Loucy (cell line): ENCODE results near the gene NRG2.

Source experiments
- H2AFZ ChIP-seq: fragments of 200-600 bp; sonication (generic); 2 replicates; pipeline ENCODE4 v1.6.0; 2016; ENCODE audit warnings: antibody characterized with exemption, mild to moderate bottlenecking, low read length, moderate library complexity
- H3F3A ChIP-seq: fragments of 200-600 bp; 2 replicates; pipeline ENCODE4 v1.6.0; 2016; ENCODE audit warnings: antibody characterized with exemption, low read depth, mild to moderate bottlenecking
- H3K27me3 ChIP-seq: fragments of 200-600 bp; sonication (generic); 2 replicates; pipeline ENCODE4 v1.6.1; 2014; ENCODE audit warnings: low read length, mild to moderate bottlenecking; ENCODE audit not compliant: insufficient read depth, poor library complexity, severe bottlenecking
- H3K36me3 ChIP-seq: fragments of 200-600 bp; sonication (generic); 2 replicates; pipeline ENCODE4 v1.6.1; 2016; ENCODE audit warnings: low read length; ENCODE audit not compliant: insufficient read depth
- H3K4me1 ChIP-seq: fragments of 200-600 bp; sonication (generic); 2 replicates; pipeline ENCODE4 v1.5.1; 2014; ENCODE audit warnings: low read length, mild to moderate bottlenecking; ENCODE audit not compliant: insufficient read depth, poor library complexity, severe bottlenecking
- H3K4me2 ChIP-seq: fragments of 200-600 bp; sonication (generic); 2 replicates; pipeline ENCODE4 v1.6.0; 2014; ENCODE audit warnings: antibody characterized with exemption, low read length, low read depth, mild to moderate bottlenecking; ENCODE audit not compliant: poor library complexity, severe bottlenecking
- H3K4me3 ChIP-seq: fragments of 200-600 bp; sonication (generic); 2 replicates; pipeline ENCODE4 v1.5.1; 2014; ENCODE audit warnings: low read length, mild to moderate bottlenecking, mixed read lengths; ENCODE audit not compliant: poor library complexity, severe bottlenecking
- H3K79me2 ChIP-seq: fragments of 200-600 bp; sonication (generic); 2 replicates; pipeline ENCODE4 v1.6.1; 2014; ENCODE audit warnings: low read length; ENCODE audit not compliant: insufficient read depth
- H3K9ac ChIP-seq: fragments of 200-600 bp; sonication (generic); 2 replicates; pipeline ENCODE4 v1.6.0; 2014; ENCODE audit warnings: mild to moderate bottlenecking, low read depth, low read length, moderate library complexity; ENCODE audit not compliant: poor library complexity, severe bottlenecking
- H3K9me2 ChIP-seq: fragments of 200-600 bp; sonication (generic); replicated peaks from 2 replicates; pipeline ENCODE4 v1.6.1; 2016; ENCODE audit warnings: low read depth, low read length, mixed read lengths
- H3K9me3 ChIP-seq: fragments of 200-600 bp; sonication (generic); 2 replicates; pipeline ENCODE4 v1.6.1; 2014; ENCODE audit warnings: mild to moderate bottlenecking, antibody characterized with exemption, low read length, low read depth; ENCODE audit not compliant: insufficient read depth
- H4K20me1 ChIP-seq: fragments of 200-600 bp; sonication (generic); 2 replicates; pipeline ENCODE4 v1.6.0; 2014; ENCODE audit warnings: antibody characterized with exemption, low read length, mild to moderate bottlenecking; ENCODE audit not compliant: insufficient read depth, poor library complexity, severe bottlenecking
- CTCF ChIP-seq: fragments of 200-600 bp; sonication (generic); conservative IDR thresholded peaks from 2 replicates; pipeline ENCODE4 v1.5.1; 2014; ENCODE audit warnings: mild to moderate bottlenecking, antibody characterized with exemption, low read length
- EZH2phosphoT487 ChIP-seq: fragments of 200-600 bp; IDR thresholded peaks from 2 replicates; pipeline ENCODE4 v1.6.1; 2018; ENCODE audit warnings: antibody characterized with exemption, mild to moderate bottlenecking, moderate library complexity, borderline replicate concordance

The NRG2 gene

GRCh38 chr5:139847790-139848507 lies 195.2 kb downstream of the NRG2 start:
- H3K9me3 ChIP-seq, result no peaks in the 10 kb centered on the region
- H3F3A ChIP-seq, result no peaks in the 10 kb centered on the region
- H4K20me1 ChIP-seq, result no peaks in the 10 kb centered on the region
- peaks cover 11% of the 10 kb centered on the region for H3K27me3 ChIP-seq
- TF ChIP-seq CTCF, result no peak
- no peak for TF ChIP-seq EZH2phosphoT487
- peak overlapping the region; percentile 62 for H3K9ac ChIP-seq
- no peaks in the 10 kb centered on the region for H3K36me3 ChIP-seq
- H3K4me1 ChIP-seq, result peaks cover 3% of the 10 kb centered on the region
- H3K4me3 ChIP-seq, result peak overlapping the region; percentile 73
- no peaks in the 10 kb centered on the region for H3K79me2 ChIP-seq
- no peaks in the 10 kb centered on the region for H3K9me2 ChIP-seq
- peak overlapping the region; percentile 57 for H3K4me2 ChIP-seq
- peak overlapping the region; percentile 83; the same call in 1 of the 2 replicates for H2AFZ ChIP-seq

- H3K27me3 ChIP-seq, result peaks cover 11% of the 10 kb centered on the region
Observed at GRCh38 chr5:139847091-139847490, 196.0 kb downstream of the NRG2 start.

GRCh38 chr5:139845846-139846681 lies 197.0 kb downstream of the NRG2 start:
- no peaks in the 10 kb centered on the region for H3K79me2 ChIP-seq
- TF ChIP-seq CTCF (no peak), EZH2phosphoT487 (no peak)
- no peak overlapping the region for H3K9ac ChIP-seq
- no peaks in the 10 kb centered on the region for H3K36me3 ChIP-seq
- H3K9me2 ChIP-seq, result no peaks in the 10 kb centered on the region
- no peak overlapping the region for H2AFZ ChIP-seq
- no peak overlapping the region for H3K4me2 ChIP-seq
- peaks cover 11% of the 10 kb centered on the region for H3K27me3 ChIP-seq
- H3F3A ChIP-seq, result no peaks in the 10 kb centered on the region
- H3K9me3 ChIP-seq, result no peaks in the 10 kb centered on the region
- no peaks in the 10 kb centered on the region for H4K20me1 ChIP-seq
- no peak overlapping the region for H3K4me3 ChIP-seq
- peaks cover 3% of the 10 kb centered on the region for H3K4me1 ChIP-seq

More at GRCh38 chr5:139847091-139847490, 196.0 kb downstream of the NRG2 start:
- no peak for TF ChIP-seq CTCF
- no peak for TF ChIP-seq EZH2phosphoT487
- Histone ChIP-seq H3K79me2 (no peaks in the 10 kb centered on the region), H3K9me2 (no peaks in the 10 kb centered on the region), H3K4me3 (peak overlapping the region; percentile 72), H3K9me3 (no peaks in the 10 kb centered on the region), H3K4me2 (peak overlapping the region; percentile 54), H3K4me1 (peaks cover 3% of the 10 kb centered on the region), H3K9ac (peak overlapping the region; percentile 19), H4K20me1 (no peaks in the 10 kb centered on the region), H3F3A (no peaks in the 10 kb centered on the region), H3K36me3 (no peaks in the 10 kb centered on the region), H2AFZ (no peak overlapping the region)
